SK-N-SH treated with all-trans-retinoic acid at 6 μM for 48 hours (cell line): ENCODE results near the gene MKI67.

Source experiments
- ATAC-seq: fragments of 200-7000 bp; cut with Tn5 transposase; 3 replicates; pipeline ENCODE4 v1.9.1; 2020; ENCODE audit warnings: mild to moderate bottlenecking, moderate library complexity
- ARNTL ChIP-seq: fragments of 450-650 bp; formaldehyde crosslinking; IDR thresholded peaks from 2 replicates; pipeline ENCODE4 v1.5.0; 2020; ENCODE audit warnings: low read depth, mild to moderate bottlenecking, moderate library complexity, borderline replicate concordance
- BACH2 ChIP-seq: fragments of 250-450 bp; sonication (Bioruptor Pico); IDR thresholded peaks from 2 replicates; pipeline ENCODE4 v1.9.0; 2021; ENCODE audit warnings: mild to moderate bottlenecking, borderline replicate concordance
- CREB5 ChIP-seq: fragments of 250-450 bp; sonication (Bioruptor Pico); IDR thresholded peaks from 2 replicates; pipeline ENCODE4 v1.5.1; 2020; ENCODE audit warnings: low read depth, mild to moderate bottlenecking, moderate library complexity
- CSDC2 ChIP-seq: fragments of 250-450 bp; sonication (Bioruptor Pico); IDR thresholded peaks from 2 replicates; pipeline ENCODE4 v1.5.0; 2020; ENCODE audit warnings: mild to moderate bottlenecking, moderate library complexity
- CSRNP3 ChIP-seq: fragments of 250-450 bp; sonication (Bioruptor Pico); IDR thresholded peaks from 2 replicates; pipeline ENCODE4 v1.5.1; 2021; ENCODE audit warnings: mild to moderate bottlenecking, moderate library complexity
- ESRRG ChIP-seq: fragments of 250-450 bp; sonication (Bioruptor Pico); IDR thresholded peaks from 2 replicates; pipeline ENCODE4 v1.6.1; 2021; ENCODE audit warnings: mild to moderate bottlenecking
- GLIS3 ChIP-seq: fragments of 250-450 bp; sonication (Bioruptor Pico); IDR thresholded peaks from 2 replicates; pipeline ENCODE4 v1.5.0; 2020; ENCODE audit warnings: mild to moderate bottlenecking, moderate library complexity
- ISL1 ChIP-seq: fragments of 250-450 bp; sonication (Bioruptor Pico); IDR thresholded peaks from 2 replicates; pipeline ENCODE4 v2.1.2; 2022; ENCODE audit warnings: mild to moderate bottlenecking, moderate library complexity
- OSR1 ChIP-seq: fragments of 250-450 bp; sonication (Bioruptor Pico); IDR thresholded peaks from 2 replicates; pipeline ENCODE4 v1.8.0; 2022; ENCODE audit warnings: moderate library complexity, mild to moderate bottlenecking, inconsistent platforms
- PATZ1 ChIP-seq: fragments of 250-450 bp; sonication (Bioruptor Pico); IDR thresholded peaks from 2 replicates; pipeline ENCODE4 v1.8.0; 2020; ENCODE audit warnings: mild to moderate bottlenecking, moderate library complexity, borderline replicate concordance
- PPARA ChIP-seq: fragments of 250-450 bp; sonication (Bioruptor Pico); IDR thresholded peaks from 2 replicates; pipeline ENCODE4 v1.5.0; 2020; ENCODE audit warnings: mild to moderate bottlenecking, borderline replicate concordance
- RARB ChIP-seq: fragments of 250-450 bp; sonication (Bioruptor Pico); IDR thresholded peaks from 2 replicates; pipeline ENCODE4 v1.8.0; 2021; ENCODE audit warnings: mild to moderate bottlenecking, moderate library complexity
- SNAI2 ChIP-seq: fragments of 250-450 bp; sonication (Bioruptor Pico); IDR thresholded peaks from 2 replicates; pipeline ENCODE4 v1.5.0; 2020; ENCODE audit warnings: mild to moderate bottlenecking, moderate library complexity
- TCF4 ChIP-seq: fragments of 250-450 bp; sonication (Bioruptor Pico); IDR thresholded peaks from 2 replicates; pipeline ENCODE4 v1.8.0; 2021; ENCODE audit warnings: mild to moderate bottlenecking, moderate library complexity, borderline replicate concordance
- TOX ChIP-seq: fragments of 250-450 bp; sonication (Bioruptor Pico); IDR thresholded peaks from 2 replicates; pipeline ENCODE4 v1.8.0; 2021; ENCODE audit warnings: mild to moderate bottlenecking, moderate library complexity, borderline replicate concordance
- TSHZ2 ChIP-seq: fragments of 250-450 bp; sonication (Bioruptor Pico); IDR thresholded peaks from 2 replicates; pipeline ENCODE4 v1.5.0; 2020; ENCODE audit warnings: mild to moderate bottlenecking, moderate library complexity
- ZC3H10 ChIP-seq: fragments of 250-450 bp; sonication (Bioruptor Pico); IDR thresholded peaks from 2 replicates; pipeline ENCODE4 v1.5.1; 2021; ENCODE audit warnings: mild to moderate bottlenecking, moderate library complexity
- ZFP3 ChIP-seq: fragments of 250-450 bp; sonication (Bioruptor Pico); IDR thresholded peaks from 2 replicates; pipeline ENCODE4 v1.5.0; 2020; ENCODE audit warnings: mild to moderate bottlenecking, moderate library complexity
- ZFP30 ChIP-seq: fragments of 450-650 bp; formaldehyde crosslinking; IDR thresholded peaks from 2 replicates; pipeline ENCODE4 v1.5.0; 2022; ENCODE audit warnings: mild to moderate bottlenecking, moderate library complexity
- ZNF565 ChIP-seq: fragments of 450-650 bp; formaldehyde crosslinking; conservative IDR thresholded peaks from 2 replicates; pipeline ENCODE4 v1.5.0; 2020; ENCODE audit warnings: low read depth, mild to moderate bottlenecking, moderate library complexity
- ZNF70 ChIP-seq: fragments of 450-650 bp; formaldehyde crosslinking; IDR thresholded peaks from 2 replicates; pipeline ENCODE4 v1.5.0; 2020; ENCODE audit warnings: mild to moderate bottlenecking, moderate library complexity
- ZNF8 ChIP-seq: fragments of 450-650 bp; formaldehyde crosslinking; IDR thresholded peaks from 2 replicates; pipeline ENCODE4 v1.5.0; 2020; ENCODE audit warnings: mild to moderate bottlenecking, moderate library complexity

Gene MKI67

GRCh38 chr10:128081222-128081621, 45.0 kb downstream of the MKI67 start:
- no peak for TF ChIP-seq CSDC2 (CRISPR knock-in tag)
- no peak for TF ChIP-seq RARB (CRISPR knock-in tag)
- no peak for TF ChIP-seq ZFP30 (CRISPR knock-in tag)
- no peak for TF ChIP-seq OSR1 (CRISPR knock-in tag)
- TF ChIP-seq CREB5 (CRISPR knock-in tag): no peak
- TF ChIP-seq PATZ1: no peak
- TF ChIP-seq ZC3H10 (CRISPR knock-in tag): no peak
- no peak for TF ChIP-seq SNAI2 (CRISPR knock-in tag)
- no peak for ATAC-seq

GRCh38 chr10:128080641-128081040, 45.6 kb downstream of the MKI67 start:
- TF ChIP-seq TSHZ2 (CRISPR knock-in tag): no peak
- TF ChIP-seq, all 23 proteins: peak for 0

GRCh38 chr10:128080231-128080630, 46.0 kb downstream of the MKI67 start:
- TF ChIP-seq GLIS3 (CRISPR knock-in tag) (no peak), SNAI2 (CRISPR knock-in tag) (no peak), TOX (CRISPR knock-in tag) (no peak), ZC3H10 (CRISPR knock-in tag) (no peak), ZNF565 (no peak), OSR1 (CRISPR knock-in tag) (no peak), ARNTL (CRISPR knock-in tag) (no peak), CSDC2 (CRISPR knock-in tag) (no peak), RARB (CRISPR knock-in tag) (no peak), ESRRG (CRISPR knock-in tag) (no peak), ISL1 (no peak), ZNF8 (CRISPR knock-in tag) (no peak), ZFP3 (CRISPR knock-in tag) (no peak), ZNF70 (CRISPR knock-in tag) (no peak), TCF4 (CRISPR knock-in tag) (no peak)
- no peak for ATAC-seq

More at GRCh38 chr10:128080641-128081040, 45.6 kb downstream of the MKI67 start:
- ATAC-seq: no peak

- TF ChIP-seq CSDC2 (CRISPR knock-in tag) (no peak), TSHZ2 (CRISPR knock-in tag) (no peak), PATZ1 (no peak), ISL1 (no peak), PPARA (no peak), ZNF8 (CRISPR knock-in tag) (no peak), ZNF70 (CRISPR knock-in tag) (no peak), BACH2 (CRISPR knock-in tag) (no peak), GLIS3 (CRISPR knock-in tag) (no peak), ZC3H10 (CRISPR knock-in tag) (no peak), CSRNP3 (CRISPR knock-in tag) (no peak), ESRRG (CRISPR knock-in tag) (no peak), ZFP30 (CRISPR knock-in tag) (no peak), ZFP3 (CRISPR knock-in tag) (no peak), TCF4 (CRISPR knock-in tag) (no peak)
- ATAC-seq: peak; percentile 92
These were observed 47.9 kb downstream of the MKI67 start for GRCh38 chr10:128078136-128078969.
